ENCODE measurements around the gene FITM1. TPM values are rescaled to one million over a fixed set of nuclear protein-coding genes. Genes with fewer than 3 reads are reported as not detected.
"Not testable (repeated sequence)": the region's sequence is repeated elsewhere in the genome, so short reads cannot be mapped to it uniquely, and the experiment has no call there.

The FITM1 gene
- total RNA-seq, 2 donors from 2014 or later, result 1.0 TPM

- intact Hi-C loops (cut with DNase I, micrococcal nuclease), result no loop called here
- peak; percentile 91 to 95 for DNase-seq
- ATAC-seq, result peak; percentile 65
These were observed 35.0 kb upstream of the FITM1 start for GRCh38 chr14:24095271-24096068.

DNA sequence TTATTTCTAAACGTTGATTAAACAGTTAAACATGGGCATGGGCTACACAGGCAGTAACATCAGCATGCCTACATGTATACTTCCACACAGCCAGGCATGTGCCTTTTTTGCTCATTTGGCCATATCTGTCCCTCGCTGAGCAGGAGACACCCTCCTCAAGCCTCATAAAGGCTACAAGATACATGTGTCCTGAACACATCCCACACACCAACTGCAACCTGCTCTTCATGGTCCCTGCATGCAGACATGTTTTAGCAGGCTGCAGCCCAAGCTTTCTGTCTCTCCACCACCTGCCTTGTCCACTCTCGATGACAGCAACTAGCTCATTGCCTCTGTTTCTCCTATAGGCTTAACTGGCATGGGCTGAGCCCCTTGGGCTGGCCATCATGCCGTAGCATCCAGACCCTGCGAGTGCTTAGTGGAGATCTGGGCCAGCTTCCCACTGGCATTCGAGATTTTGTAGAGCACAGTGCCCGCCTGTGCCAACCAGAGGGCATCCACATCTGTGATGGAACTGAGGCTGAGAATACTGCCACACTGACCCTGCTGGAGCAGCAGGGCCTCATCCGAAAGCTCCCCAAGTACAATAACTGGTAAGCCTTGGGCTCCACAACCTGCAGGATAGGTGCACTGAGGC, 33.8 kb upstream of the FITM1 start:
- intact Hi-C loops (cut with DNase I, micrococcal nuclease), result no loop called here
- no peak for ATAC-seq
- no peak for DNase-seq

- intact Hi-C loops (cut with DNase I, micrococcal nuclease), result no loop called here
- DNase-seq (no peak), ATAC-seq (no peak)
These were observed 32.1 kb upstream of the FITM1 start for GRCh38 chr14:24098229-24098926.

GRCh38 chr14:24098927-24099813, 31.3 kb upstream of the FITM1 start:
- ATAC-seq (no peak), DNase-seq (peak in 1 of 2 donors; percentile 48)
- intact Hi-C loops (cut with DNase I, micrococcal nuclease), result no loop called here

- DNase-seq, result no peak
- intact Hi-C loops (cut with DNase I, micrococcal nuclease), result no loop called here
These were observed 30.1 kb upstream of the FITM1 start for GRCh38 chr14:24100197-24100981.

GRCh38 chr14:24100982-24101494, 29.4 kb upstream of the FITM1 start:
- intact Hi-C loops (cut with DNase I, micrococcal nuclease), result no loop called here
- DNase-seq, result no peak
- no peak for ATAC-seq

More at GRCh38 chr14:24100197-24100981, 30.1 kb upstream of the FITM1 start:
- no peak for ATAC-seq

DNA sequence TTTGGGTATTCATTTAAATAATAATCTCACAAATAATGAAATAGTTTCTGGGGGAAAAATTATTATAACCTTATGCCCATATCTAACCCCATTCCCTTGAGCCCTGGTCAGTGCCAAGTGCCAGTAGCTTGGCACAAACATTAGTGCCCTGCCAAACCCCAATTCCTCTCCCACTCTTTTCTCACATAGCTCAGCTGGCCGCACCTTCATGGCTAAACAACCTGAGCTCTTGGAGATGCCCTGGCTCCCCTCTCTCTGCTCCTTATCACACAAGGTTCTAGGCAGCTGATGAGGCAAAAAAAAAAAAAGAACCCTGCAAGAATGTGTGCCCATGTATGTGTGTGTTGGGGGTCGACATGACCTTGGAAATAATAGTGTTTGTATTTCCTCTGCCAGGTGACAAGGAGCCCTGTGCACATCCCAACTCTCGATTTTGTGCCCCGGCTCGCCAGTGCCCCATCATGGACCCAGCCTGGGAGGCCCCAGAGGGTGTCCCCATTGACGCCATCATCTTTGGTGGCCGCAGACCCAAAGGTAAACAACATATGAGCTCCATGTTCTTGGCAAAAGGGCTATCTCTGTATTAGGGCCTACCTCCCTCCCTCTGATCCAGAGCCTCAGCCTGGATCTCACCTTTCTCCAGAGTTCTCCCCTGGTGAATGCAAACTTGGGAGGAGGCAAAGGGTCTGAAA, 28.0 kb upstream of the FITM1 start:
- no peak for ATAC-seq
- no peak for DNase-seq
- intact Hi-C loops (cut with DNase I, micrococcal nuclease), result no loop called here

GRCh38 chr14:24103451-24103850, 27.0 kb upstream of the FITM1 start:
- ATAC-seq (no peak), DNase-seq (no peak)
- intact Hi-C loops (cut with DNase I, micrococcal nuclease), result no loop called here

DNA sequence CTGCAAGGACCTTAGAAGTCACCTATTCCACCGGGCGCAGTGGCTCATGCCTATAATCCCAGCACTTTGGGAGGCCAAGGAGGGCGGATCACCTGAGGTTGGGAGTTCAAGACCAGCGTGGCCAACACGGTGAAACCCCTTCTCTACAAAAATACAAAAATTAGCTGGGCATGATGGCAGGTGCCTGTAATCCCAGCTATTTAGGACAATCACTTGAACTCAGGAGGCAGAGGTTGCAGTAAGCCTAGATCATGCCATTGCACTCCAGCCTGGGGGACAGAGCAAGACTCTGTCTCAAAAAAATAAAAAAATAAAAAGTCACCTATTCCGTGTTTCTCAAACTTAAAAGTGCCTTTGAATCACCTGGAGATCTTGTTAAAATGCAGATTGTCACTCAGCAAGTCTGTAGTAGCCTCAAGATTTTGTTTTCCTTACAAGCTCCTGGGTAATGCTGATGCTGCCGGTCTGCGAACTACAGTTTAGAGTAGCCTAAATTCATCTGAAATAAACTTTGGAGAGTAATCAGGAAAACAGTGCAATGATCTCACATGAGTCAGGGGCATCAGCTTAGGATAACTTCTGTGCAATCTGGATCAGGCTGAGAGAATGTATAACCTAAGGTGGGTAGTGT, 24.7 kb upstream of the FITM1 start:
- ATAC-seq; DNase-seq; intact Hi-C loops (cut with DNase I, micrococcal nuclease): not testable (repeated sequence)

- DNase-seq (no peak), ATAC-seq (no peak)
- intact Hi-C loops (cut with DNase I, micrococcal nuclease), result no loop called here
These were observed 23.7 kb upstream of the FITM1 start for GRCh38 chr14:24106672-24107271.

GRCh38 chr14:24108336-24108874, 22.1 kb upstream of the FITM1 start:
- intact Hi-C loops (cut with DNase I, micrococcal nuclease), result no loop called here
- ATAC-seq (no peak), DNase-seq (no peak)

GRCh38 chr14:24110060-24110459, 20.4 kb upstream of the FITM1 start:
- ATAC-seq (no peak), DNase-seq (no peak)
- intact Hi-C loops (cut with DNase I, micrococcal nuclease), result no loop called here

DNA sequence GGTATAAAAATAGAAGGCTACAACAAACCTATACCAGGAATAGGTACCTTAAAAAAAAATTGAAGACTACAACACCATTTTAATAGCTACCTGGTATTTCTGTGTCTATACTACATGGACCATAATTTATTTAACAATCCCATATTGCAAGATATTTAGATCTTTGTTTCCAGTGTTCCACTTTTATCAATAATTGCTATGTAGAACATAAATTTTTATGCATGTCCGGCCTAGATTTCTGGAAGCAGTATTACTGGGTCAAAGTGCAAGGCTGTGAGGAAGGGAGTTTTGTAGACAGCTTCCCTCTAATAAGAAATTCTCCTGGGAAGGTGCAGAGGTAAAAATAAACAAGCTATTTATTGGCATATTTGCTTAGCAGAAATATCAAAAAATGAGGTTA, 19.9 kb upstream of the FITM1 start:
- no peak for ATAC-seq

GRCh38 chr14:24113379-24113800, 17.1 kb upstream of the FITM1 start:
- intact Hi-C loops (cut with DNase I, micrococcal nuclease), result no loop called here
- ATAC-seq (no peak), DNase-seq (no peak)

More for the DNA sequence above, 19.9 kb upstream of the FITM1 start:
- intact Hi-C loops (cut with DNase I, micrococcal nuclease), result no loop called here
- no peak for DNase-seq

DNA sequence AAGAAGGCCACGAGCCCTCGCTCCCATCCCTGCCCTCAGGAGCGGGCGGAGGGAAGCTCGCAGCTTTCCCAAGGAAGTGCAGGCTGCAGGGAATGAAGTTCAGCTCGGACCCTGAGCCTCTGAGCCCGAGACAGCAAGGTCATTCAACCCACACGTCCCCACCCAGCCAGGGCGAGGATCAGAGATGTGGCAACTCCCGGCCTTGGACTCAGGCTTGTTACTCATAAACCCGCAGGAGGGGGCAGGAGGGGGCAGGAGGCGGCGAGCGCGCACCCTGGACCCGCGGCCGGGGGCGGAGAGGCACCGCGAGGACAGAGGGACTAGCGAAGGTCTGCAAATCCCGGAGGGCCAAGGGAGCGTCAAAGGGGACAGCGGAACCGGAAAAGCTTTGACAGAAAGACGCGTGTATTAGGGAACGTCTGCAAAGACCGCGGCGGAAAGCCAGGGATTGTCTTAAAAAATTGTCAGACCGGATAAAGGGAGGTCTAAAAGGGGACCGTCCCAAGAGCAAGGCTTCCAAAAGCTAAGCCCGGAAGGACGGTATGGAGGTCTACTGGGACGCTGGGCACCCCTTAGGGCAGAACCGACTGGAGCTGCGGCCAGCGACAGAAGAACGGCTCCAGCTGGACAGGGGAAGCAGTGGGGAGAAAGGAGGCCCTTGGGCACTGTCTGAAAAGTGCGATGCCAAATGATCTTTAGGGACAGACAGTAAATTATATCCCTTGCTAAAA, 16.5 kb upstream of the FITM1 start:
- peak; percentile 67 for ATAC-seq
- intact Hi-C loops (cut with DNase I, micrococcal nuclease), result no loop called here
- peak; percentile 90 to 94 for DNase-seq

Data from left colon (tissue), 2 donors.